ENCODE results near the gene LSM7. TPM values are rescaled to one million over a fixed set of nuclear protein-coding genes. Genes with fewer than 3 reads are reported as not detected.
A peak's percentile ranks its signal among the peaks of the same experiment; 100 is the strongest.

The LSM7 gene
- total RNA-seq, 1 experiment from 2014 or later, result 93.0 TPM

GRCh38 chr19:2341982-2342381 lies 13.6 kb upstream of the LSM7 start:
- TF ChIP-seq, protein P1, sequence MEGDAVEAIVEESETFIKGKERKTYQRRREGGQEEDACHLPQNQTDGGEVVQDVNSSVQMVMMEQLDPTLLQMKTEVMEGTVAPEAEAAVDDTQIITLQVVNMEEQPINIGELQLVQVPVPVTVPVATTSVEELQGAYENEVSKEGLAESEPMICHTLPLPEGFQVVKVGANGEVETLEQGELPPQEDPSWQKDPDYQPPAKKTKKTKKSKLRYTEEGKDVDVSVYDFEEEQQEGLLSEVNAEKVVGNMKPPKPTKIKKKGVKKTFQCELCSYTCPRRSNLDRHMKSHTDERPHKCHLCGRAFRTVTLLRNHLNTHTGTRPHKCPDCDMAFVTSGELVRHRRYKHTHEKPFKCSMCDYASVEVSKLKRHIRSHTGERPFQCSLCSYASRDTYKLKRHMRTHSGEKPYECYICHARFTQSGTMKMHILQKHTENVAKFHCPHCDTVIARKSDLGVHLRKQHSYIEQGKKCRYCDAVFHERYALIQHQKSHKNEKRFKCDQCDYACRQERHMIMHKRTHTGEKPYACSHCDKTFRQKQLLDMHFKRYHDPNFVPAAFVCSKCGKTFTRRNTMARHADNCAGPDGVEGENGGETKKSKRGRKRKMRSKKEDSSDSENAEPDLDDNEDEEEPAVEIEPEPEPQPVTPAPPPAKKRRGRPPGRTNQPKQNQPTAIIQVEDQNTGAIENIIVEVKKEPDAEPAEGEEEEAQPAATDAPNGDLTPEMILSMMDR (IDR thresholded peaks at IDR 0.05; ENCODE audit: unreplicated experiment), result no peak
- Mint-ChIP-seq H3K27me3 (ENCODE audit: unreplicated experiment) (no peaks in the 10 kb centered on the region), H3K27ac (ENCODE audit: unreplicated experiment) (no peak overlapping the region), H3K36me3 (ENCODE audit: insufficient read depth, unreplicated experiment) (peaks cover 17% of the 10 kb centered on the region), H3K9me3 (ENCODE audit: low read depth, unreplicated experiment) (no peaks in the 10 kb centered on the region), H3K4me3 (ENCODE audit: low read depth, unreplicated experiment) (no peak overlapping the region), H3K4me1 (ENCODE audit: low read depth, unreplicated experiment) (peaks cover 10% of the 10 kb centered on the region)
- intact Hi-C loops (cut with micrococcal nuclease; ENCODE audit: unreplicated experiment), result no loop called here
- CTCF ChIA-PET, result no interaction called here
- DNase-seq, result no peak
- BruUV-seq (replicated peaks), result TSS peak; percentile 51

- peaks cover 11% of the 10 kb centered on the region for H3K4me1 Mint-ChIP-seq (ENCODE audit: low read depth, unreplicated experiment)
- H3K9me3 Mint-ChIP-seq (ENCODE audit: low read depth, unreplicated experiment), result no peaks in the 10 kb centered on the region
- H3K36me3 Mint-ChIP-seq (ENCODE audit: insufficient read depth, unreplicated experiment), result peaks cover 17% of the 10 kb centered on the region
- H3K27me3 Mint-ChIP-seq (ENCODE audit: unreplicated experiment), result no peaks in the 10 kb centered on the region
- no TSS peak for BruUV-seq (replicated peaks)
- DNase-seq, result no peak
- TF ChIP-seq, protein P1 (IDR thresholded peaks at IDR 0.05; ENCODE audit: unreplicated experiment), result no peak
- no peak overlapping the region for H3K4me3 Mint-ChIP-seq (ENCODE audit: low read depth, unreplicated experiment)
- intact Hi-C loops (cut with micrococcal nuclease; ENCODE audit: unreplicated experiment), result no loop called here
- CTCF ChIA-PET, result no interaction called here
- no peak overlapping the region for H3K27ac Mint-ChIP-seq (ENCODE audit: unreplicated experiment)
Measured at GRCh38 chr19:2341244-2341751, 12.9 kb upstream of the LSM7 start.

- no peak overlapping the region for H3K27ac Mint-ChIP-seq (ENCODE audit: unreplicated experiment)
- CTCF ChIA-PET, result no interaction called here
Measured at GRCh38 chr19:2340496-2341243, 12.3 kb upstream of the LSM7 start.

GRCh38 chr19:2339644-2340310 lies 11.4 kb upstream of the LSM7 start:
- H3K36me3 Mint-ChIP-seq (ENCODE audit: insufficient read depth, unreplicated experiment), result peaks cover 11% of the 10 kb centered on the region
- no peaks in the 10 kb centered on the region for H3K9me3 Mint-ChIP-seq (ENCODE audit: low read depth, unreplicated experiment)
- BruUV-seq (replicated peaks), result no TSS peak
- no peak overlapping the region for H3K4me3 Mint-ChIP-seq (ENCODE audit: low read depth, unreplicated experiment)
- CTCF ChIA-PET, result no interaction called here
- no peaks in the 10 kb centered on the region for H3K27me3 Mint-ChIP-seq (ENCODE audit: unreplicated experiment)
- TF ChIP-seq, protein P1 (IDR thresholded peaks at IDR 0.05; ENCODE audit: unreplicated experiment), result no peak
- no peak overlapping the region for H3K27ac Mint-ChIP-seq (ENCODE audit: unreplicated experiment)
- intact Hi-C loops (cut with micrococcal nuclease; ENCODE audit: unreplicated experiment), result no loop called here
- DNase-seq, result no peak
- H3K4me1 Mint-ChIP-seq (ENCODE audit: low read depth, unreplicated experiment), result peaks cover 6% of the 10 kb centered on the region

More at GRCh38 chr19:2340496-2341243, 12.3 kb upstream of the LSM7 start:
- H3K4me3 Mint-ChIP-seq (ENCODE audit: low read depth, unreplicated experiment), result no peak overlapping the region
- intact Hi-C loops (cut with micrococcal nuclease; ENCODE audit: unreplicated experiment), result no loop called here
- no TSS peak for BruUV-seq (replicated peaks)
- no peaks in the 10 kb centered on the region for H3K27me3 Mint-ChIP-seq (ENCODE audit: unreplicated experiment)
- DNase-seq, result no peak
- TF ChIP-seq, protein P1 (IDR thresholded peaks at IDR 0.05; ENCODE audit: unreplicated experiment), result no peak
- H3K9me3 Mint-ChIP-seq (ENCODE audit: low read depth, unreplicated experiment), result no peaks in the 10 kb centered on the region
- H3K4me1 Mint-ChIP-seq (ENCODE audit: low read depth, unreplicated experiment), result peaks cover 11% of the 10 kb centered on the region
- peaks cover 12% of the 10 kb centered on the region for H3K36me3 Mint-ChIP-seq (ENCODE audit: insufficient read depth, unreplicated experiment)
